Measurements from ENCODE around the gene ZNF426.
"Not testable (repeated sequence)": the region's sequence is repeated elsewhere in the genome, so short reads cannot be mapped to it uniquely, and the experiment has no call there.

The ZNF426 gene

DNA sequence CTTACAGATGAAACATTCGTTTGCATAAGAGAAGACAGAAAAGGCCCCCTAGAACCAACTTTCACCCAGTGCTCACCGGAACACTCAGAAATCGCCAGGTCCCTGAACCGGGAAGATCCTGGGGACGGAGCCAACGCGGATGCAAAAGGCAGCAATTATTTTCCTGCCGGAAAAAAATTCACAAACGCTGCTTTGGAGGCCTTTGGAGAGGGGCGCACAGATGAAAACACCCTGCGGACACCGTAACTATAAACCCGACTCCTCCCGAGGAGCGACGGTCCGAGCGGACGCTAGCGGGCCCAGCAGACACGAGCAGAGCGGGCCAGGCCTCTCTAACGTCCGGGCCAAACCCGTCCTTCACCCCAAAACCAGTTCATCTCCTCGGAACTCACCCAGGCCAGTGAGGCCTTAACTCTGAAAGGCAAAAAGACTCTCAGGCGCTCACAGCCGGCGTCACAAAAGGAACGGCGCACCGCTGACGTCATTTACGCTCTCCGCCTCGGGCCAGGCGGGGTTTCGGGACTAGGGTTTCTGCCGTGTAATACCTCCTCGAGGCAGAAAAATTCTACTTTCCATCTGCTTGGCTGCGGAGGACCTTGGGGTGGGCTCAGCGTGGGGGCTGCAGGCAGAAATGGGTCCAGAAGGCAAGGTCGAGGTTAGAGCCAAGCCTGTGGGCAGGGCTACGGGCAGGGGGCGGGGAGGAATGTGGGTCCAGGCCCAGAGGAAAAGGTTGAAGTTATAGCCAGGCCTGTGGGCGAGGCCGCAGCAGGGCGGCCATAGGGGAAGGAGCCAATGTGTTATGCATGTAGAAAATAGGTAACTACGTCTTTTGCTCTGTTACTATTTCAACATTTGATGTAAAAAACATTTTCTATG is at the start of gene ZNF426:
TSS of gene ZNF426 (minus strand) at position 463 of the 876 bp plus-strand sequence. CDS start 2,413 bp downstream, outside the sequence.
- peak; percentile 75 for DNase-seq

DNA sequence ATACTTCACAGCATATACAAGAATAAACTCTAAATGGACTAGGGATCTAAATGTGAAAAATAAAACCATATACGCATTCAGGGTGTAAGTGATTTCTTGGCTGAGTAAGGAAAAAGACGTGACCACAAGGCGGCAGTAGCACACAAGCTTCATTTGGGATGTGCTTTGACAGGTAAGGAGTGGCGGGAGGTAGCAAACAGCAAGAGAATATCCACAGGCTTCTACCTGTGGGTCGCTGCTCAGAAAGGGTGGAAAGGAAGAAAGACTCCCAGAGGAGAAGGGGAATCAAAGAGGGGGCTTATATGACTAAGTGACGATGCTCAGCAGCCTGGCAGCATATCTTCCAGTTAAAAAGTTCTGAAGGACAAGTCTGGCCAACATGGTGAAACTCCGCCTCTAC is 48.3 kb upstream of the ZNF426 start:
- DNase-seq: peak; percentile 30

DNA sequence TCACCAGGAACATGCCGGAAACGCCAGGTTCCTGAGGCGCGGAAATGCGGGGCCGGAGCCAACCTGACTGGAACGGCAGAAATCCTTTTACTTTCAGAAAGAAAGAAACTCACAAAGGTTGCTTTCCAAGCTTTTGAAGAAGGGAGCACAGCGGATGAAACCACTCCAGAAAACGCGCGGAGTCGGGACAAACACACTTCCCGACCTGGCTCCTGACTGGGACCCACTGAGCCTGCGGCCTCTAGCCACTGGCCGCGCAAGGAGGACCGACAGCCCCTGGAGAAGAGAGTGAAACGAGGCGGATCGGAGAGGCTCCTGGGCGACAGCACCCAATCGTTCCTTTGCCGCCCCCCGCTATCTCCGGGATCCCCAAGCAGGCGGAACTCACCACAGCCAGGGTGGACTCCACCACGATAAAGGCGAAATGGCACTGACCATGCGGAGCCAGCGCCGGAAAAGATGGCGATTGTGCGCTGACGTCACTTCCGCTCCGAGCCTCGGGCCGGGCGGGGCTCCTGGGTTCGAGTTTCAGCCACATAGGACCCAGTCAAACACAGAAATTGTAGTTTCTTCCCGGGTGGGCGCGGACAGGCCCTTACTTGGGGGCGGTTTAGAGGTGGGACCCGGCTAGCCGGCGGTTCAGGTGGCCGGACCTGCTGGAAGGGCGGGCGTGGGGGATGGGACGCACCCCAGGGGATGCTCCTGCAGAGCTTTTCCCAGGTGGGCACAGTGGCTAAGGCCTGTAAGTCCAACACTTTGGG is 45.8 kb upstream of the ZNF426 start, which contains the start of gene ZNF121:
TSS of gene ZNF121 (minus strand) at position 432 of the 761 bp plus-strand sequence. CDS start 16,407 bp downstream, outside the sequence.
- peak; percentile 70 for DNase-seq

DNA sequence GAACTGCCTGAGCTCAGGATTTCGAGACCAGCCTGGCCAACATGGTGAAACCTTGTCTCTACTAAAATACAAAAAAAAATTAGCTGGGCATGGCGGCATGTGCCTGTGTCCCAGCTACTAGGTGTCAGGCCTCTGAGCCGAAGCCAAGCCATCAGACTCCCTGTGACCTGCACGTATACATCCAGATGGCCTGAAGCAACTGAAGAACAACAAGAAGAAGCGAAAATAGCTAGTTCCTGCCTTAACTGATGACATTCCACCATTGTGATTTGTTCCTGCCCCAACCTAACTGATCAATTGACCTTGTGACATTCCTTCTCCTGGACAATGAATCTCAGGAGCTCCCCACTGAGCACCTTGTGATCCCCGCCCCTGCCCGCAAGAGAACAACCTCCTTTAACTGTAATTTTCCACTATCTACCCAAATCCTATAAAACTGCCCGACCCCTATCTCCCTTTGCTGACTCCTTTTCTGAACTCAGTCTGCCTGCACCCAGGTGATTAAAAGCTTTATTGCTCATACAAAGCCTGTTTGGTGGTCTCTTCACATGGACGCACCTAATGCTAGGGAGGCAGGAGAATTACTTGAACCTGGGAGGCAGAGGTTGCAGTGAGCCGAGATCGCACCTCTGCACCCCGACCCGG is 43.8 kb upstream of the ZNF426 start:
- DNase-seq: not testable (repeated sequence)

DNA sequence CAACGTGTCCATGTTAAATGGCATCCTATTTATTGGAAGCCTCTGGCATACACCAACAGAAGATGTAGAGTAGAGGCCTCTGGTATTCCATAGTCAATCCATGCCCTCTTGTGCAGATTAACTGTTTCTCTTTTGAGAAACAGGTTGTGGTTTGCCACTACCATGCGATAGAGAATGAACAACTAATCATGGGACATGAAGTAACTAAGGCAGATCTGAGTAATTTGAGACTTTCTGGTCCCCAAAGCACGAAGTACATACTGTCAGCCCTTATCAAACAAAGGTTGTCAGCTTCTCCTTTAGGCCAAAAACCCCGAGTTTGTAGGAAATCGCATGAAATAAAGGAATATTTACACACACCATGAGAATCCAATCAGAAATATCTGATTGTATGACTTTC is 42.3 kb upstream of the ZNF426 start:
- DNase-seq: no peak

DNA sequence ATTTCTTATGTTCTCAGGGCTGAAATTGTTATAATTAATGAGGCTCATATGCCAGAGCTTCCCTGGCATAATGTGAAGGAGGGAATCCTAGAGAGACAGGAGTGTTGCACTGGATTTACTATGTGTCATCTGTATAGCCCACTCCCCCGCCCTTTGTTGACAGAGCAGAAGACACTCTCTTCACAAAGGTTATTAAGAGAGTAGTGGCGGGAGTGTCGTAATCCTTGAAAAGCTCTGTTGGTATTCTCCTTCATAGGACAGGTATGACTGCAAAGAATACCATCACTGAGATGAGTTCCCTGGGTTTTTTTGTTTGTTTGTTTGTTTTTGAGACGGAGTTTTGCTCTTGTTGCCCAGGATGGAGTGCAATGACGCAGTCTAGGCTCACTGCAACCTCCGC is 31.8 kb upstream of the ZNF426 start:
- DNase-seq: no peak

DNA sequence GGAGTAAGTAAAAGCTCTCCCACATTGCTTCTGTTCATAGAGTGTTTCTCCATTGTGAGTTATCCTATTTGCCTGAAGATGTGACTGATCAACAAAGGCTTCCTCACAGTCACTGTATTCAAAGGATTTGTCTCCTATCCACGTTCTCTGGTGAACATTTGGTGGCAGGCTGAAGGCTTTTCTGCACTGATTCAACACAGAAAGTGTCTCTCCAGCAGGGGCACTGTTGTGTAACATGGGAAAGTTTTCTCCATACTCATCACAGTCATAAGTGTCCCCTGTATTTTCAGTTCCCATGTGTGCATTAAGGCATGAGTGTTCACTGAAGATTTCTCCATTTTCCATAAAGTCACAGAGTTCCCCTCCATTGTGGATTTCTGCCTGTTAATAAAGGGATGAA is 28.3 kb upstream of the ZNF426 start:
- DNase-seq: no peak

DNA sequence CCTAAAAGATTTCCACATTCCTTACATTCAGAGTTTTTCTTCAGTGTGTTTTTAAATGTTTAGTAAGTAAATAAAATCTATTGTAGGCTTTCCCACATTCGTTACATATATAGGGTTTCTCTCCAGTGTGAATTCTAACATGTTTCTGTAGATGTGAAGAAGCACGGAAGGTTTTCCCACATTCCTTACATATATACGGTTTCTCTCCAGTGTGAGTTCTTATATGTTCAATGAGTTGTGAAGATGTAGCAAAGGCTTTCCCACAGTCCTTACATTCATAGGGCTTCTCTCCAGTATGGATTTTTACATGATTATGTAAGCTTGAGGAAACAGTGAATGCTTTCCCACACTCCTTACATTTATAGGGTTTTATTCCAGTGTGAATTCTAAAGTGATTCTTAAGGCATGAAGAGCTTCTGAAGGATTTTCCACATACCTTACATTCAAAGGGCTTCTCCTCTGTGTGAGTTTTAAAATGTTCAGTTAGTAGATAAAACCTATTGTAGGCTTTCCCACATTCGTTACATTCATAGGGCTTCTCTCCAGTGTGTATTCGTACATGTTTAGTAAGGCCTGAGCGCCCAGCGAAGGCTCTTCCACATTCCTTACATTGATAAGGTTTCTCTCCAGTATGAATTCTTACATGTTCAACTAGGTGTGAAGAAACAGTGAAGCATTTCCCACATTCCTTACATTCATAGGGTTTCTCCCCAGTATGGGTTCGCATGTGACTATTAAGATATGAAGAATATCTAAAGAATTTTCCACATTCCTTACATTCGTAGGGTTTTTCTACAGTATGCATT is 27.7 kb upstream of the ZNF426 start:
- DNase-seq: no peak

DNA sequence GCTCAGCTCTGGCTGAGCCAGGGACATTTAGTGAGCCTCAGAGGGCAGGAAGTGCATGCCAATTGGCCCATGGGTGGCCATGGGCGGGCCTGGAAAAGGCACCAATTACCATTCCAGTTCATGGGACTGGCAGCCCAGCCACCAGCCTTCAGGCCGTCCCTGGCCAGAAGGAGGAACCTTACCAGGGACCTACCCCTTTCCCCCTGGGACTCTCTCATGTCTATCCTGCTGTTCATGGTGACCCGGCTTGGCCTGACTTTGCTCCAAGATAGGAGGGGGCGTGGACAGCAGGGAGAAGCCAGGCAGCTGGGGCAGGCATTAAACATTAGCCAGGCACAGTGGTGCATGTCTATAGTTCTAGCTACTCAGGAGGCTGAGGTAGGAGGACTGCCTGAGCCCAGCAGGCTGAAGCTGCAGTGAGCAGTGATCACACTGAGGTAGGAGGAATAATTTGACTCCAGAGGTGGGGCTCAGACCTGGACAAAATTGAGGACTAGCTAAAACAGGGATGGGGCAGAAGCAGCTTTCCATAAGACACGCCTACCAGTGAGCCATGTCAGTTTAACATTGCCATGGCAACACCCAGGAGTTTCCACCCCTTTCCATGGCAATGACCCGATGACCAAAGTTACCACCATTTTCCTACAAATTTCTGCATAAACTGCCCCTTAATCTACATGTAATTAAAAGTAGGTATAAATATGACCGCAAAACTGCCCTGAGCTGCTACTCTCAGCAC is 14.3 kb upstream of the ZNF426 start:
- no peak for DNase-seq

DNA sequence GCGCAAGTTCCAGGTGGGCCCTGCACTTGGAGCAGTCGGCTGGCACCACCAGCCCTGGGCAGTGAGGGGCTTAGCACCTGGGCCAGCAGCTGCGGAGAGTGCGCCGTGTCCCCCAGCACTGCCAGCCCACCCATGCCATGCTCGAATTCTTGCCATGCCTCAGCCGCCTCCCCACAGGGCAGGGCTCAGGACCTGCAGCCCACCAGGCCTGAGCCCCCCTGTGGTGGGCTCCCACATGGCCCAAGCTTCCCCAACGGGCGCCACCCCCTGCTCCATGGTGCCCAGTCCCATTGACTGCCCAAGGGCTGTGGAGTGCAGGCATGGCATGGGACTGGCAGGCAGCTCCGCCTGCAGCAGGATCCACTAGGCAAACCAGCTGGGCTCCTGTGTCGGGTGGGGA is 9.4 kb upstream of the ZNF426 start:
- DNase-seq: no peak

DNA sequence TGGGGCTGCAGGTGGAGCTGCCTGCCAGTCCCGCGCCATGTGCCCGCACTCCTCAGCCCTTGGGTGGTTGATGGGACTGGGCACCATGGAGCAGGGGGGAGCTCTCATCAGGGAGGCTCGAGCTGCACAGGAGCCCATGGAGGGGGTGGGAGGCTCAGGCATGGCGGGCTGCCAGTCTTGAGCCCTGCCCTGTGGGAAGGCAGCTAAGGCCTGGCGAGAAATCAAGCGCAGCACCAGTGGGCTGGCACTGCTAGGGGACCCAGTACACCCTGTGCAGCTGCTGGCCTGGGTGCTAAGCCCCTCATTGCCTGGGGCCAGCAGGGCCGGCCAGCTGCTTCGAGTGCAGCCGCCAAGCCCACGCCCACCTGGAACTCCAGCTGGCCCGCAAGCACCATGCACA is 2.8 kb upstream of the ZNF426 start:
- not testable (repeated sequence) for DNase-seq

DNA sequence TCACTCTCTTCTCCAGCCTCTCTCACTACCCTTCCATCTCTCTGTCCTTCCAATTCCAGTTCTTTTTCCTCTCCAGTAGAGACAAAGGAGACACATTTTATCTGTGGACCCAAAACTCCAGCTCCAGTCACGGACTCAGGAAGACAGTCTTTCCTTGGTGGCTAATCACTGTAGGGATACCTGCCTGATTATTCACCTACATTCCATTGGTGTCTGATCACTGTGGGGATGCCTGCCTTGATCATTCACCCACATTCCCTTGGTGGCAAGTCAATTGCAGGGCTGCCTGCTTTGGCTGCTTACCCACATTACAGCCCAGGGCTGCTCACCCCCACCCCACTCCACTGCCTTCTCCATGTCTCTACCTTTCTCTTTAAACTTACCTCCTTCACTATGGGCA is 1.5 kb upstream of the ZNF426 start:
- not testable (repeated sequence) for DNase-seq

DNA sequence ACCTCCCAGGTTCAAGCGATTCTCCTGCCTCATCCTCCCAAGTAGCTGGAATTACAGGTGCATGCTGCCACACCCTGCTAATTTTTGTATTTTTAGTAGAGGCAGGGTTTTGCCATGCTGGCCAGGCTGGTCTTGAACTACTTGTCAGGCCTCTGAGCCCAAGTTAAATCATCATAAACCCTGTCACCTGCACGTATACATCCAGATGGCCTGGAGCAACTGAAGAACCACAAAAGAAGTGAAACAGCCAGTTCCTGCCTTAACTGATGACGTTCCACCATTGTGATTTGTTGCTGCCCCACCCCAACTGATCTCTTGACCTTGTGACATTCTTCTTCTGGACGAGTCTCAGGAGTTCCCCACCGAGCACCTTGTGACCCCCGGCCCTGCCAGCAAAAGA is 756 bp upstream of the ZNF426 start:
- DNase-seq: not testable (repeated sequence)

DNA sequence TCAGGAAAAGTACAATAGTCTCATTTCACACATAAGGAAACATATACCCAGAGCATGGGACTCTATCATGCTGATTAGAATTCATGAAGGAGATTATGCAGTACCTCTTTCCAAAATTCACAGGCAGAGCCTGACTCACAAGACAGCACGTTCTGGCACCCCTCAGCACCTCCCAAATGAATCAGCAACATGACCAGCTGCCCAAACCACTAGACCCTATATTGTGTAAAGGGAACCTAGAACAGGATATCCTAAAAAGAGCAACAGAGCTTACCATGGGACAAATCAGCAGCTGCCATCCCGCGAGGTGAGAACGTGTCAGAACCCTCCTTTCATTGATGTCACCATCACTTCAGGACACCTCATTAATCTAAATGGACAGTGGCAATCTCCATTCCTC is 2.5 kb downstream of the ZNF426 start:
- no peak for DNase-seq

DNA sequence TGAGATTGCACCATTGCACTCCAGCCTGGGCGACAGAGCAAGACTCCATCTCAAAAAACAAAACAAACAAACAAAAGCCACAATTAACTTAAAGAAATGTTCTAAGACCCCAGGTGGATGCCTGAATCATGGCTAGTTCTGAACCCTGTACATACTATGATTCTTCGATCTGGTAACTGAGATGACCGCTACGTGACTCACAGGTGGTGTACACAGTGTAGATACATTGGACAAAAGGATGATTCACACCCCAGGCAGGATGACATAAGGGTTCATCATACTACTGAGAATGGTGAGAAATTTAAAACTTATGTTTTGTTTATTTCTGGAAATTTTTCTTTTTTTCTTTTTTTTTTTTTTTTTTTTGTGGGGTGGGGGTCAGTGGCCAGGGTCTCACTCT is 6.5 kb downstream of the ZNF426 start:
- DNase-seq: no peak

DNA sequence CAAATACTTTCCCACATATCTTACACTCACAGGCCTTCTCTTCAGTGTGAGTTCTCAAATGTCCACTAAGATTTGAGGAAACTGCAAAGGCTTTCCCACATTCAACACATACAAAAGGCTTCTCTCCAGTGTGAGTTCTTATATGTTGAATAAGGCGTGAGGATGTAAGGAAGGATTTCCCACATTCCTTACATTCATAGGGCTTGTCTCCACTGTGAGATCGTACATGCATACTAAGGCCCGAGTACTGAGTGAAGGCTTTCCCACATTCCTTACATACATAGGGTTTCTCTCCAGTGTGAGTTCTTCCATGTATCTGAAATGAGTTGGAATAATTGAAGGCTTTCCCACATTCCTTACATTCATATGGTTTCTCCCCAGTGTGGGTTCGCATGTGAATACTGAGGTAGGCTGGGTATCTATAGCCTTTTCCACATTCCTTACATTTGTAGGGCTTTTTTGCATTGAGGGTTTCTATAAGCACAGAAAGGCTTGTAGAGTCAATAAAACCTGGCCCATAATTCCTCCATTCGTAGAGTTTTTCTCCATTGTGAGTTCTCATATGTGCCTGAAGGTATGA is 9.6 kb downstream of the ZNF426 start:
- DNase-seq: no peak

DNA sequence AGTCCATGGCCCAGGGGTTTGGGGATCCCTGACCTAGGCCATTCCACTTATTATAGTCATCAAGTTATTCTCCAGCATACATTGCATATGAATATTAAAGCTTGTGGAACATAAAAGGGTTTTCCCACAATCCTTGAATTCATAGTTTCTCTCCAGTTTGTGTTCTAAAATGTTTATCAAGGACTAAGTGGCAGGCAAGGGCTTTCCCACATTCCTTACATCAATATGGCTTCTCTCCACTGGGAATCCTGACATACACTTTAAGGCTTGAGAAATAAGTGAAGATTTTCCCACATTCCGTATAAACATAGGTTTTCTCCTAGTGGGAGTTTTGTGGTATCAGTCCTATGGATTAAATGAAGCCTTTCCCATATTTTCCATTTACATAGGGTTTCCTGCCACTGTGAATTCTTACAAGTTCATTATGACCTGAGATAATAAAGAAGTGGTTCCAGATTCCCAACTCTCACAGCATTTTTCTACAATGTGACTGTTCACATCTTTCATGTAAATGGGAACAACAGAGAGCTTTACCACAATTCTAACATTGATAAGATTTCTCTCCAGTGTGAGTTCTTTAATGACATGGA is 14.5 kb downstream of the ZNF426 start:
- no peak for DNase-seq

DNA sequence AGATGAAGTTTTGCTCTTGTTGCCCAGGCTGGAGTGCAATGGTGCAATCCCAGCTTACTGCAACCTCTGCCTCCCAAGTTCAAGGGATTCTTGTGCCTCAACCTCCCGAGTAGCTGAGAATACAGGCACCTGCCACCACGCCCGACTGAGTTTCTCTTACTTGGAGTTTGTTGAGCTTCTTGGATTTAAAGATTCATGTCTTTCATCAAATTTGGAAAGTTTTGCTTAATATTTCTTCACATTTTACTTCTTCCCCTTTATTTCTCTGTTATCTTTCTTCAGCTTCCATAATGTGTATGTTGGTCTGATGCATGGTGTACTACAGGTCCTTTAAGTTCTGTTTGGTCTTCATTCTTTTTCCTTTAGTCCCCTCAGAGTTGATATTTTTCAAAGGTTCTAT is 31.2 kb downstream of the ZNF426 start:
- no peak for DNase-seq

DNA sequence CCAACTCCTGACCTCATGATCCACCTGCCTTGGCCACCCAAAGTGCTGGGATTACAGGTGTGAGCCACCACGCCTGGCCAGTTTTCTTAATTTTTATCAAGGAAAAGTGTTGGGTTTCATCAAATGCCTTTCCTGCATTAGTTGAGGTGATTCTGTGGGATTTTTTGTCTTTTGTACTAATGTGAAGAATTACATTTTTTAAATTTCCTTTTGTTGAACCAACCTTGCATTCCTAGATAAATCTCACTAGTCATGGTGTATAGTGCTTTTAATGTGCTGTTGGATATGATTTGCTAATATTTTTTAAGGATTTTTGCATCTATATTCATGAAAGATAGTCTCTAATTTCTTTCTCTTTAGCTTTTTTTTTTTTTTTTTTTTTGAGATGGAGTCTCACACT is 37.6 kb downstream of the ZNF426 start:
- DNase-seq: no peak

DNA sequence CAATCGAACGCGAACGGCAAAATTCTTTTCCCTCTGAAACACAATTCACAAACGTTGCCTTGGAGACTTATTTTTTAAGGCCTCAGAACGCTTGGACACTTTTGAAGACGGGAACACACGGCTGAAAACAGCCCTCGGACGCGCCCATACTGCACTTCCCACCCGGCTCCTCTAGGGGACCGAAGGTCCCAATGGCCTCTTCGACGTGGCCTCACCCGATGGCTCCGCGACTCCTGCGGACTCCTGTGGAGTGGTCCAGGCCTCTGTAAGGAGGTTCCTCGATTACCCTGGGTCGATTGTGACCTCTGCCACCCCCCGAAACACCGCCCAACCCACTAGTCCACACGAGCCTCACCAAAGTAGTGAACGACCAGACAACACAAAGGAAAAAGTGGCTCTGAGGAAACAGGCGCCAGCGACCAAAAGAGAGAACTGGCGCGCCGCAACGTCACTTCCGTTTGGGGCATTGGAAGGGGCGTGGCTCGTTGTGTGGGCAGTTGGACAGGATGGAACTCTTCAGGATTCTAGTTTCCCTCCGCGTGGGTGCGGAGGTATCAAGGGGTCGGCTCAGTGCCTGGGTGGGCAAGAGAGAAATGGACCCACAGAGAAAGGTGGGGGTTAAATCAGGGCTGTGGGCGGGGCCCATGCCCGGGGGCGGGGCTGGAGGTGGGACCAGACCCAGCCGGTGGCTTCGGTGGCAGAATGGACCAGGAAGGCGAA is 40.1 kb downstream of the ZNF426 start, which contains the start of gene ZNF560:
TSS of gene ZNF560 (minus strand) at position 434 of the 720 bp plus-strand sequence. CDS start 23,303 bp downstream, outside the sequence.
- no peak for DNase-seq

Data from NCI-H1694 (cell line).